T-helper 1 cell (primary cell): Measurements from ENCODE around the gene OPN5.
"Not testable (repeated sequence)": the region's sequence is repeated elsewhere in the genome, so short reads cannot be mapped to it uniquely, and the experiment has no call there.

Experiments
- DNase-seq, 5 donors: peaks; one replicate each; pipeline ENCODE4 v3.0.0-alpha.2; 2012 to 2020
- total RNA-seq, 4 donors: gene quantifications; one replicate each; lab custom pipeline; 2026; lab: John Stamatoyannopoulos, UW

The OPN5 gene, protein sequence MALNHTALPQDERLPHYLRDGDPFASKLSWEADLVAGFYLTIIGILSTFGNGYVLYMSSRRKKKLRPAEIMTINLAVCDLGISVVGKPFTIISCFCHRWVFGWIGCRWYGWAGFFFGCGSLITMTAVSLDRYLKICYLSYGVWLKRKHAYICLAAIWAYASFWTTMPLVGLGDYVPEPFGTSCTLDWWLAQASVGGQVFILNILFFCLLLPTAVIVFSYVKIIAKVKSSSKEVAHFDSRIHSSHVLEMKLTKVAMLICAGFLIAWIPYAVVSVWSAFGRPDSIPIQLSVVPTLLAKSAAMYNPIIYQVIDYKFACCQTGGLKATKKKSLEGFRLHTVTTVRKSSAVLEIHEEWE
- total RNA-seq, result 0 reads per million in 4 donors

DNA sequence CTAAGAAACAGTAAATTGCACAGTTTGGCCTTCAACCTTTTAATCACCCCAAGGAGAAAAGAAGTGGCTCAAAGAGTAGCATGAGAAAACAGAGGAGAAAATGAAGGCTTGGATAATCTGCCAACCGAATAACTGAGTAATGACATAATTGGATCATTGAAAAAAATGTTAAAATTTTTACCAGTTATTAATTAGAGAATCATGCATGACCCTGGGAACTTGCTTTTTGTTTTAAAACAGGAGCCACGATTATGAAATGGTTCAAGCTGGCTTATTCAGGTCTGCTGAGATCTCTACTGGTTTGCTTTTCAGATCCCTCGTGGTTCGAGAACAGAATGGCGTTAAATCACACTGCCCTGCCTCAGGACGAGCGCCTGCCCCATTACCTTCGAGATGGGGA, at the start of gene OPN5:
TSS of gene OPN5 (plus strand) at position 301 of the 400 bp plus-strand sequence. CDS start at position 336, 35 bp downstream.
- no peak for DNase-seq

GRCh38 chr6:47733879-47734558, 47.8 kb upstream of the OPN5 start:
- no peak for DNase-seq

- no peak for DNase-seq
These were observed 46.9 kb upstream of the OPN5 start for GRCh38 chr6:47734831-47735481.

DNA sequence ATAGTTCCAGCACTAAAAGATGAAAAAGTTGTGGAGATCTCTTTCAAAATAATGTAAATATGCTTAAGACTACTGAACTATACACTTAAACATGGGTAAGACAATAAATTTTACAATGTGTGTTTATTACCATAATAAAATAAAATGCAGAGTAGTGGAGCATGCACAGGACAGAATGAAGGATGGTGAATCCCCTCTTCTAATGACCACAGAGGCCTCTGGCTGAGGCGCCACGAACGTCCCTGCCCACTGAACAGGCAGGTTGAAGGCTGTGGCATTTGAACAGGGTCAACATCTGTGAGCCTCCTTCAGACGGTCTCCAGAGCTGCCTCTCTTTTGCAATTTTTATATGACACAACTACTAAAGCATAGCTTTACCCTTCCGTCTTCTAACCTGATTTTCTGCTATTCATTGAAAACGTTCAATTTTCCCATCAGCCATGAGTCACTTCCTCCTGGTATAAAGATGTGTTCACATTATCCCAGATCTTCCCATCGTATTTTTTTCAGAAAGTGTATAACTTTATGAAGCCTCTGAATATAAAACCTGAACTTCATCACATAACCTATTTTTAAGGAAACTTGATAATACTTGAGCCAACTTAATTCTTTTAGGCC, 45.6 kb upstream of the OPN5 start:
- no peak for DNase-seq

DNA sequence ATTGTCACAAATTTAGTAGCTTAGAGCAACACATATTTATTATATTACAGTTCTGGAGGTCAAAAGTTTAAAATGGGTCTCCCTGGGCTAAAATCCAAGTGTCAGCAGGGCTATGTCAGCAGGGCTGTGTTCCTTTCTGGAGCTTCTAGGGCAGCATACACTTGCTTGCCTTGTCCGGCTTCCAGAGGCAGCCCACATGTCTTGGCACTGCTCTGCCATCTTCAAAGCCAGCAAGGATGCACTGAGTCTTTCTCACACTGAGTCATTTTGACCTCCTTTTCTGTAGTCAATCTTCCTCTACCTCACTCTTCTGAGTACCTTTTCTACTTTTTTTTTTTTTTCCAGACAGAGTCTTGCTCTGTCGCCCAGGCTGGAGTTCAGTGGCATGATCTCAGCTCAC, 44.4 kb upstream of the OPN5 start:
- no peak for DNase-seq

- DNase-seq, result no peak
These were observed 41.1 kb upstream of the OPN5 start for GRCh38 chr6:47740714-47741113.

GRCh38 chr6:47741807-47742206, 40.0 kb upstream of the OPN5 start:
- DNase-seq, result no peak

GRCh38 chr6:47743744-47744143, 38.1 kb upstream of the OPN5 start:
- DNase-seq, result no peak

- DNase-seq, result not testable (repeated sequence)
These were observed 36.6 kb upstream of the OPN5 start for GRCh38 chr6:47745269-47745668.

DNA sequence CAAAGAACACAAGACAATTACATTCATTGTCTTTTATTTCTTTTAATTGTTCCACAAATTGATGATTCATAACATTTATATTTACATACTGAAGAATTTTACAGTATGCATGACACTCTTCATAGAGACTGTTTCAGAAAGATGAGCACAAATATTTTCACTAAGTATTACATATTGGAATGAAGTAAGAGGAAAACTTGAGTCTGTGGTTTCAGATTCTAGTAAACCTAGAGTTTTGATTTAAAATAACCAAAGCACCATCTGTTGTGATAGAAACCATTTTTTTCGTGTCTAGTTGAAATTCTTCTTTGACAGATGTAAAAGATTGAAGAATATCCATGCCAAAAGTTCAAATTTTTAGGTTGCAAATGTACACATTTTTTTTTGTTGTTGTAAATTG, 32.1 kb upstream of the OPN5 start:
- no peak for DNase-seq

DNA sequence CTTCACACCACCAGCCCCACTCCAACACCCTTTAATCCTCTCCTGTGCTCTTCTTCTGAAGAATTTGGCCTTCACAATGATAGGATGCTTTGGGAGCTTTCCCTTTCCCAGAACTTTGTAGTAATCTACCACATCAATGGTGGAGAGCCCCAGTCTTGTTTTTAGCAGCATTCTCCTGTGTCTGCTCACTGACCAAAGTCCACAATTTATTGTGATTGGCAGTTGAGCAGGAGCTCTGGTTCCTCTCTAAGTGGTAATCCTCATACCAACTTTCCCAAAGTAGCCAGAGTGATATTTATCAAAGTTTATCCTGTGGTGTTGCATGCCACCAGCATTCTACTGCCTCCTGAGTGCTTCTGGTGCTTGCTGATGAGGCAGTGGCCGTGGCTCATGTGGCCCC, 29.0 kb upstream of the OPN5 start:
- no peak for DNase-seq

GRCh38 chr6:47759364-47759763, 22.5 kb upstream of the OPN5 start:
- DNase-seq, result no peak

GRCh38 chr6:47762502-47762901, 19.3 kb upstream of the OPN5 start:
- DNase-seq, result no peak

DNA sequence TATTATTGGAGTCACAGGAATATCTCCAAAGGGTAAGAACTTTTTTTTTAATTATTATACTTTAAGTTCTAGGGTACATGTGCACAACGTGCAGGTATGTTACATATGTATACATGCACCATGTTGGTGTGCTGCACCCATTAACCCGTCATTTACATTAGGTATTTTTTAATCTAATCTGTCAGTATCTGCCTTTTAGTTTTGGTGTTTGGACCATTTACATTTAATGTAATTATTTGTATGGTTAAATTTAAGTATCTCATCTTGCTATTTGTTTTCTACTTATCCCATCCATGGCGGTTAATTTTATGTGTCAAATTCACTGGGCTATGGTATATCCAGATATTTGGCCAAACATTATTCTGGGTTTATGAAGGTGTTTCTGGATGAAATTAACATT, 15.4 kb upstream of the OPN5 start:
- no peak for DNase-seq

DNA sequence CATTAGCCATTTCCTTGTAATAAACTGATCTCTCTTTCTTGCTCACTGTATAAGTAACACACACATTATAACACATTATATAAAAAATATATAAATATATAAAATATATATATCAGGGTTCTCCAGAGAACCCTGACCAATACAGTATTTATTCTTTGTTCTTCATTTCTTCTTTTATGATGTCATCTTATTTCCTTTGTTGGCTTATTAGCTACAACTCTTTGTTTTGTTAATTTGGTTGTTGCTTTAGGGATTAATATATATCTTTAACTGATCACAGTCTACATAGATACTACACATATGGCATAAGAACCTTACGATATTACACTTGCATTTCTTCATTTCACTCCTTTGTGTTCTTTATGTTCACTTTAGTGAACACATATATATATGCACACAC, 14.7 kb upstream of the OPN5 start:
- DNase-seq, result no peak

- no peak for DNase-seq
These were observed 11.8 kb upstream of the OPN5 start for GRCh38 chr6:47769982-47770381.

GRCh38 chr6:47772359-47772758, 9.5 kb upstream of the OPN5 start:
- no peak for DNase-seq

DNA sequence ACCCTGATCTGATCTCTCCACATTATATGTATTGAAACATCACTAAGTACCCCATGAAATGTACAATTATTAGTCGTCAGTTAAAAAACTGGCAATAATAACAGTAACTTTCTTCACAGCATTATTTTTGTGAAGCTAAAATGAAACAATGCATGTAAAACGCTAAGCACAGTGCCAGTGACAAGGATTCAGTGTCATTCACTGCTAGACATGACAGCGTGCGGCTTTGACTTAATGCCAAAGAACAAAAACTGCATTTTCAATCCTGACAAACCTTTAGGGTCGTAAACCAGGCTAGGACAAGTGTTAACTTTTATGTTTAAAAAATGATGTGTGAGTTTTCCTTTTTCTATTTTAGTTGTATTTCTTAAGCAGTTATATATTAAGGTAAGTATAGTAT, 8.8 kb upstream of the OPN5 start:
- DNase-seq, result no peak

GRCh38 chr6:47780510-47781356, 1.1 kb upstream of the OPN5 start:
- DNase-seq, result peak in 2 of 5 donors; percentile 11 to 33

GRCh38 chr6:47785182-47785581, 3.4 kb downstream of the OPN5 start:
- DNase-seq, result no peak

DNA sequence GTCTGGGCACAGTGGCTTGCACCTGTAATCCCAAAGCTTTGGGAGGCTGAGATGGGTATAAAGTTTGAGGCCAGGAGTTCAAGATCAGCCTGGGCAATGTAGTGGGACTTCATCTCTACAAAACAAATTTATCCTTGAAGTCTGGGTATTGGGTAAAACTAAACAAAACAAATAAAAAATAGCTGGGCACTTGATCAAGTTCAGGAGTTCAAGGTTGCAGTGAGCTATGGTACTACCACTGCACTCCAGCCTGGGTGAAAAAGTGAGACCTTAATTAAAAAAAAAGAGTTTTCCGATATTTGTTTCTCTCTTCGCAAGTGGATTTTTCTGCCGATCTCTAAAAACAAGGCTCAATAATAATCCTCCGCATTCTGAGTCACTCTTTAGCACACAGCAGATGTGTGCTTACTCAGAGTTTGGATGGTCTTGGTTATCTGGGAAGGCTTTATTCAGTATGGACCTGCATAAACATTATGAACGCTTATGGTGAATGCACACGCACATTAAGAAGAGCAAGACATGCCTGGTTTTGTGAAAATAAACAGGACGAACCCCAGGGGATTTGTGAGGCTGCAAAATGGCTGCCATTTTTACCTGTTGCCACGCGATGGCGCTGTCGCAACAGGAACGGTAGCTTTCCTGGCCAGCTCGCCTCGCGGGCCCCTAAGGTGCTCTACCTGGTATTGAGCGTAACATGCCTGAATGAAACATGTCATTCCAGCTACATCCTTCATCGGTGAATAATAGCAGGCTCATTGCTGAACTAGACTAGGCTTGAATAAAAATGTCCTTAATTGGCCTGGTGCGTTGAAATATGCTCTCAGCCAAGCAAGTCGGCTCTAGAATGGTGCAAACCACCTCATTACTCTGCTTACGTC, 6.0 kb downstream of the OPN5 start:
- peak in 4 of 5 donors; percentile 26 to 30 (median 28) for DNase-seq
